K562 (cell line): ENCODE results near the gene DIP2C. TPM values are rescaled to one million over a fixed set of nuclear protein-coding genes. Genes with fewer than 3 reads are reported as not detected.

Experiments
- ATAC-seq: fragments of 200-7000 bp; cut with Tn5 transposase; 3 replicates; pipeline ENCODE4 v1.9.1; 2020; ENCODE audit warnings: moderate library complexity
- BruUV-seq: library from RNA; stranded (reverse); fragments of 400-500 nt; replicated peaks from 2 replicates; lab custom pipeline; 2021; lab: Mats Ljungman, UMichigan
- CTCF ChIA-PET: fragments of 300-600 bp; formaldehyde crosslinking; extraction: SDS; loops from one replicate; lab custom pipeline; 2021; ENCODE audit warnings: low intra/inter-chr PET ratio; lab: Yijun Ruan, JAX
- POLR2A ChIA-PET: fragments of 300-600, 350-650 bp; sonication (Branson Sonifier 250); formaldehyde crosslinking; extraction: SDS; loops from one replicate; lab custom pipeline; 2021; ENCODE audit warnings: antibody characterized with exemption, inconsistent platforms; lab: Yijun Ruan, JAX
- DNase-seq, 4 experiments: peaks; one replicate each; pipeline versions ENCODE4 v3.0.0 to v3.0.0-alpha.2; 2011 to 2018; ENCODE audit warnings: low spot score in 3 of 4, mixed read lengths in 3 of 4; ENCODE audit errors: extremely low read depth in 1 of 4
- FAIRE-seq: peaks from 2 replicates; lab custom pipeline; 2011; peaks lifted over from hg19 to GRCh38; lab: Jason Lieb, UNC
- H2AFZ ChIP-seq: 2 replicates; pipeline ENCODE4 v1.6.0; 2011; ENCODE audit warnings: low read depth, low read length, control low read depth, inconsistent platforms
- H3K27ac ChIP-seq: fragments of 200-600 bp; 3 replicates; pipeline ENCODE4 v1.8.0; 2011; ENCODE audit warnings: low read depth, mild to moderate bottlenecking, control low read depth, inconsistent platforms, low read length, moderate library complexity, mixed read lengths; ENCODE audit errors: extremely low read depth
- H3K27me3 ChIP-seq, 2 experiments: fragments of 300-600 bp in 1 of 2; 2 replicates in 1 of 2; 3 replicates in 1 of 2; pipeline versions ENCODE4 v1.6.0 to v1.8.0; 2011; ENCODE audit warnings: inconsistent platforms in 2 of 2, low read length in 2 of 2, mild to moderate bottlenecking in 1 of 2, mixed read lengths in 1 of 2, moderate library complexity in 1 of 2; ENCODE audit not compliant: control insufficient read depth in 2 of 2, insufficient read depth in 2 of 2
- H3K36me3 ChIP-seq: fragments of 300-600 bp; 3 replicates; pipeline ENCODE4 v1.8.0; 2011; ENCODE audit warnings: mild to moderate bottlenecking, low read length, inconsistent platforms; ENCODE audit not compliant: control insufficient read depth, insufficient read depth
- H3K4me1 ChIP-seq, 2 experiments: fragments of 200-600 bp in 1 of 2; replicated peaks in 1 of 2; 2 replicates in 1 of 2; 3 replicates in 1 of 2; pipeline versions ENCODE4 v1.5.1 to v1.8.0; 2011; ENCODE audit warnings: inconsistent platforms in 2 of 2, low read length in 2 of 2, mild to moderate bottlenecking in 1 of 2, mixed read lengths in 1 of 2, moderate library complexity in 1 of 2; ENCODE audit not compliant: control insufficient read depth in 2 of 2, insufficient read depth in 2 of 2
- H3K4me2 ChIP-seq: 2 replicates; pipeline ENCODE4 v1.6.1; 2011; ENCODE audit warnings: low read length, control low read depth, inconsistent platforms, mixed read lengths; ENCODE audit not compliant: insufficient read depth
- H3K4me3 ChIP-seq: fragments of 200-600 bp; sonication (generic), shearing (Covaris generic); 2 replicates; pipeline ENCODE4 v1.5.1; 2016; ENCODE audit warnings: control low read depth, inconsistent platforms
- H3K79me2 ChIP-seq: fragments of 200-600 bp; 3 replicates; pipeline ENCODE4 v1.8.0; 2011; ENCODE audit warnings: low read length, inconsistent platforms; ENCODE audit not compliant: control insufficient read depth, insufficient read depth
- H3K9ac ChIP-seq, 2 experiments: 2 replicates each; pipeline versions ENCODE4 v1.6.0 to v1.6.1; 2011; ENCODE audit warnings: low read depth in 2 of 2, low read length in 2 of 2, control low read depth in 1 of 2, inconsistent platforms in 1 of 2, mild to moderate bottlenecking in 1 of 2, mixed read lengths in 1 of 2; ENCODE audit not compliant: insufficient read depth in 1 of 2
- H3K9me1 ChIP-seq: one replicate; pipeline ENCODE4 v1.6.0; 2011; ENCODE audit warnings: inconsistent platforms, mild to moderate bottlenecking, low read length, moderate library complexity; ENCODE audit not compliant: control insufficient read depth, insufficient read depth
- H3K9me3 ChIP-seq: replicated peaks from 2 replicates; pipeline ENCODE4 v1.5.1; 2011; ENCODE audit warnings: low read depth, low read length, inconsistent platforms; ENCODE audit not compliant: control insufficient read depth, insufficient read depth
- H4K20me1 ChIP-seq: replicated peaks from 2 replicates; pipeline ENCODE4 v1.6.1; 2011; ENCODE audit warnings: low read length, inconsistent platforms, mixed read lengths; ENCODE audit not compliant: control insufficient read depth, insufficient read depth
- BRF1 ChIP-seq: IDR thresholded peaks from 3 replicates; pipeline ENCODE4 v1.6.1; 2011; ENCODE audit warnings: borderline replicate concordance, mild to moderate bottlenecking; ENCODE audit not compliant: insufficient read length; ENCODE audit errors: extremely low read depth
- HDAC8 ChIP-seq: fragments of 450-650 bp; IDR thresholded peaks from 2 replicates; pipeline ENCODE4 v1.6.1; 2016; ENCODE audit warnings: mild to moderate bottlenecking, missing genetic modification characterization, moderate library complexity, missing compliant biosample characterization
- JUN ChIP-seq, 2 experiments: sonication (generic) in 1 of 2; formaldehyde crosslinking in 1 of 2; IDR thresholded peaks; 2 replicates each; pipeline versions ENCODE4 v1.6.1 to v1.8.0; 2012 to 2022; ENCODE audit warnings: borderline replicate concordance in 2 of 2, mild to moderate bottlenecking in 2 of 2, improper control_type of control experiment in 1 of 2, low read depth in 1 of 2, low read length in 1 of 2, missing genetic modification reagents in 1 of 2
- NCOA6 ChIP-seq: fragments of 450-650 bp; IDR thresholded peaks from 2 replicates; pipeline ENCODE4 v1.6.1; 2017; ENCODE audit warnings: mild to moderate bottlenecking
- USF2 ChIP-seq: sonication (generic); formaldehyde crosslinking; IDR thresholded peaks from 2 replicates; pipeline ENCODE4 v1.5.0; 2020; ENCODE audit warnings: missing genetic modification reagents
- YY1 ChIP-seq, 3 experiments: IDR thresholded peaks; 2 replicates each; pipeline ENCODE4 v1.6.1; 2011; ENCODE audit warnings: low read length in 2 of 3, mild to moderate bottlenecking in 2 of 3, moderate library complexity in 2 of 3, borderline replicate concordance in 1 of 3, control low read depth in 1 of 3, low read depth in 1 of 3; ENCODE audit not compliant: insufficient read depth in 3 of 3, insufficient replicate concordance in 2 of 3, control insufficient read depth in 1 of 3, insufficient read length in 1 of 3; ENCODE audit errors: extremely low read depth in 1 of 3
- ZBTB12 ChIP-seq: fragments of 250-450 bp; sonication (Bioruptor Pico); IDR thresholded peaks from 2 replicates; pipeline ENCODE4 v1.4.0; 2020
- ZBTB33 ChIP-seq: sonication (generic); formaldehyde crosslinking; IDR thresholded peaks from 2 replicates; pipeline ENCODE4 v1.8.1; 2023; ENCODE audit warnings: mild to moderate bottlenecking, missing genetic modification reagents
- WGBS: fragments of 100-300 bp; shearing (Covaris generic); methylation state at CpG from one replicate; pipeline ENCODE4 v1.1.6; 2016; ENCODE audit warnings: low coverage, mixed read lengths; ENCODE audit not compliant: insufficient coverage; ENCODE audit errors: missing lambda C conversion rate; 5-methylcytosine and 5-hydroxymethylcytosine counted together
- in situ Hi-C: fragments of 300-500 bp; cut with MboI; formaldehyde crosslinking; loops from 4 replicates; pipeline ENCODE4 v1.15.0; 2018; ENCODE audit warnings: inconsistent platforms, mixed read lengths
- intact Hi-C: fragments of 100-400 bp; cut with micrococcal nuclease; formaldehyde crosslinking; loops from 2 replicates; pipeline ENCODE4 v1.14.2; 2022
- polyA plus RNA-seq, 8 experiments: library from polyadenylated mRNA; depleted of rRNA in 4 of 8; stranded (reverse) in 5 of 8; unstranded in 3 of 8; fragments of >200 nt; fragmentation: Nextera tagmentation in 2 of 8; fragmentation: Illumina TruSeq in 1 of 8; extraction: Ambion mirVana in 2 of 8; extraction: Trizol in 1 of 8; gene quantifications; 2 replicates each; pipeline versions ENCODE4 v1.2.1 to v1.2.3, GENCODE V29; 2011 to 2014; ENCODE audit warnings: inconsistent platforms in 1 of 8, missing spikeins in 1 of 8
- total RNA-seq, 7 experiments: library from RNA; depleted of rRNA in 6 of 7; stranded (reverse); fragments of >200 nt in 6 of 7; fragmentation: Illumina TruSeq in 2 of 7; extraction: Trizol in 2 of 7; gene quantifications; 2 replicates each; pipeline versions ENCODE4 v1.2.1 to v1.2.3, GENCODE V29; 2011 to 2021; ENCODE audit warnings: low replicate concordance in 1 of 7

Gene DIP2C
- total and polyA plus RNA-seq, 9 of the 15 experiments (the other 6 are each of a cell fraction or from before 2014, with no cell fraction given) = 0.01 TPM; not detected in 8

- H3K36me3 ChIP-seq = no peaks in the 10 kb centered on the region
- CTCF ChIA-PET = no interaction called here
- no peak overlapping the region for H3K4me2 ChIP-seq
- 0 out of 2 replicates have a peak, but pooled peaks cover 2% of the 10 kb centered on the region for H4K20me1 ChIP-seq
- intact Hi-C loops (no loop called here), in situ Hi-C loops (no loop called here)
- TF ChIP-seq ZBTB12 (CRISPR knock-in tag) = no peak
- under 1% methylated on average over 17 of the region's 17 CpGs for WGBS
- peaks cover 18 to 75% of the 10 kb centered on the region in 2 experiments; a peak in 4 of 5 replicates for H3K27me3 ChIP-seq
- POLR2A ChIA-PET = no interaction called here
- no peak overlapping the region for H2AFZ ChIP-seq
- no peaks in the 10 kb centered on the region for H3K79me2 ChIP-seq
- no peaks in the 10 kb centered on the region for H3K9me1 ChIP-seq
- H3K9me3 ChIP-seq = no peaks in the 10 kb centered on the region
- H3K4me1 ChIP-seq = no peaks in the 10 kb centered on the region
- no peak overlapping the region for H3K4me3 ChIP-seq
- no TSS peak for BruUV-seq
- no peak overlapping the region for H3K9ac ChIP-seq
- ATAC-seq (no peak), DNase-seq (no peak), FAIRE-seq (no peak)
- no peak overlapping the region for H3K27ac ChIP-seq
Observed at GRCh38 chr10:504121-504611, 185.3 kb downstream of the DIP2C start.

GRCh38 chr10:501596-501995 is 187.9 kb downstream of the DIP2C start:
- H4K20me1 ChIP-seq = peaks cover 2% of the 10 kb centered on the region; the same call in 1 of the 2 replicates
- intact Hi-C loops (no loop called here), in situ Hi-C loops (no loop called here)
- no peaks in the 10 kb centered on the region for H3K9me1 ChIP-seq
- ChIA-PET POLR2A (no interaction called here), CTCF (no interaction called here)
- no peak overlapping the region for H3K9ac ChIP-seq
- WGBS = 3% methylated on average over 8 of the region's 8 CpGs
- H3K4me1 ChIP-seq = no peaks in the 10 kb centered on the region
- H3K27ac ChIP-seq = no peak overlapping the region
- no peak overlapping the region for H3K4me2 ChIP-seq
- no peak overlapping the region for H2AFZ ChIP-seq
- no peak overlapping the region for H3K4me3 ChIP-seq
- no peak for FAIRE-seq
- H3K9me3 ChIP-seq = no peaks in the 10 kb centered on the region
- DNase-seq = no peak
- H3K27me3 ChIP-seq = peaks cover 11 to 58% of the 10 kb centered on the region in 2 experiments; a peak in 4 of 5 replicates
- no peaks in the 10 kb centered on the region for H3K79me2 ChIP-seq
- BruUV-seq = no TSS peak
- no peaks in the 10 kb centered on the region for H3K36me3 ChIP-seq
- ATAC-seq = no peak
- TF ChIP-seq YY1 (IDR thresholded peaks at IDR 0.05; ENCODE audit: borderline replicate concordance in 1 of 3, control insufficient read depth in 1 of 3, extremely low read depth in 1 of 3, insufficient read depth in 3 of 3, insufficient read length in 1 of 3, insufficient replicate concordance in 2 of 3, low read depth in 1 of 3, low read length in 2 of 3) (no peak), BRF1 (no peak), JUN (IDR thresholded peaks at IDR 0.05; ENCODE audit: borderline replicate concordance, low read depth, low read length) (no peak), JUN (CRISPR knock-in tag; IDR thresholded peaks at IDR 0.05; ENCODE audit: borderline replicate concordance) (no peak), USF2 (CRISPR knock-in tag) (no peak), ZBTB33 (CRISPR knock-in tag) (no peak), NCOA6 (no peak), HDAC8 (tag) (no peak)
